ENCODE data around the gene OR8H3.
"Not testable (repeated sequence)": the region's sequence is repeated elsewhere in the genome, so short reads cannot be mapped to it uniquely, and the experiment has no call there.

The OR8H3 gene

DNA sequence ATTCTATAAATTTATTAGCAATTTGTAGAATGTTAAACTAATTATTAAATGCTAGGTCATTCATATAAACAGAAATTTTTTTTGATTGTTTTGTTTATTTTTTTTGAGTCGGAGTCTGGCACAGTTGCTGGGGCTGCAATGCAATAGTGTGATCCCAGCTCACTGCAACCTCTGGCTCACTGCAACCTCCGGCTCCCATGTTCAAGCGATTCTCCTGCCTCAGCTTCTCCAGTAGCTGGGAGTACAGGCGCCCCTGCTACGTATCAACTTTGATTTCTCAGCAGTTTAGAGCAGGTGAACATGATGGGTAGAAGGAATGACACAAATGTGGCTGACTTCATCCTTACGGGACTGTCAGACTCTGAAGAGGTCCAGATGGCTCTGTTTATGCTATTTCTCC lies at the start of gene OR8H3:
OR8H3 (plus strand) TSS at position 301 of the 400 bp plus-strand sequence; CDS start at position 301, 0 bp downstream.
- DNase-seq (ENCODE audit: low read depth in 2 of 2), result no peak

- no peak for DNase-seq (ENCODE audit: low read depth in 2 of 2)
Measured at GRCh38 chr11:56089697-56090096, 32.5 kb upstream of the OR8H3 start.

DNA sequence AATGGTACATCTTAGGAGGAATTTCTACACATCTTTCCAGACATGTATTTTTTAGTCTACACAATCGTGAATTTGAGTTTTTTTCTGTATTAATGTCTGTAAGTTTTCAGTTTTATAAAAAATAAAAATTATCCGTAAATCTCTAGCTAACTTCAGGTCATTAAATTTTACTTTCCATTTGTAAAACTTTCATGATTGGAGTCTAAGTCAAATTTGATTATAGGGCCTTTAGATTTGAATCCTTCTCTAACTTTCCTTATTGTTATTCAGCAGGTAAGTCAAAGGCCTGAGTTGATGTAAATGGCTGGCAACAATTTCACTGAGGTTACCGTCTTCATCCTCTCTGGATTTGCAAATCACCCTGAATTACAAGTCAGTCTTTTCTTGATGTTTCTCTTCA lies 29.2 kb upstream of the OR8H3 start, which contains the start of gene OR8I2:
OR8I2 (plus strand) TSS at position 301 of the 400 bp plus-strand sequence; CDS start at position 301, 0 bp downstream.
- no peak for DNase-seq (ENCODE audit: low read depth in 2 of 2)

DNA sequence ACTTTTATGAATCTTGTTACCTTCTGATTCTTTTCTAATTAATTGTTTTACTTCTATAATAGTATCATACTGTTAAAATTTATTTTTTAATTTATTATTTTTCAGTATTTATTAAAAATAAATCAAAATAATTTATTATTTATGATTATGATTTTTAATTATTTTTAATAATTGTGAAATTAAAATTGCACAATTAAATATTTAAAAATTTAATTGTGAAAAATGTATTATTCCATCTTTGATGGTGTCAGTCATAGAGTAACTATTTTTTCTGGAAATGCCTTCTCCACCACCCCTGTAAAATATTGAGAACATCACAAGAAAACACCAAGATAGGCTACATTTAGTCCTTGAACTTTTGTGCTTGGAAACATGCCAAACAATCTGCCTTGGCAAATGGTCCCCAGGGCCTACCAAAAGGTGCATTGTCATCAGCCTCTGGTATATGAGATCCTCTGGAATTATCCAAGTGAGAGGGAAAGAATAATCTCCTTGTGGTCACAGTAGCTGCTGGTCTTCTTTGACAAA lies 18.9 kb upstream of the OR8H3 start, which contains the start of gene OR8H2:
OR8H2 (plus strand) TSS at position 478 of the 528 bp plus-strand sequence. CDS start 1,356 bp downstream, outside the sequence.
- no peak for DNase-seq (ENCODE audit: low read depth in 2 of 2)

- DNase-seq (ENCODE audit: low read depth in 2 of 2), result no peak
Measured at GRCh38 chr11:56140151-56140661, 18.0 kb downstream of the OR8H3 start, which contains the start of gene OR8J3. TSS of gene OR8J3 (minus strand) at chr11:56140201. CDS start at chr11:56137718, 2,483 bp downstream.

GRCh38 chr11:56143681-56144080 lies 21.5 kb downstream of the OR8H3 start:
- not testable (repeated sequence) for DNase-seq (ENCODE audit: low read depth in 2 of 2)

DNA sequence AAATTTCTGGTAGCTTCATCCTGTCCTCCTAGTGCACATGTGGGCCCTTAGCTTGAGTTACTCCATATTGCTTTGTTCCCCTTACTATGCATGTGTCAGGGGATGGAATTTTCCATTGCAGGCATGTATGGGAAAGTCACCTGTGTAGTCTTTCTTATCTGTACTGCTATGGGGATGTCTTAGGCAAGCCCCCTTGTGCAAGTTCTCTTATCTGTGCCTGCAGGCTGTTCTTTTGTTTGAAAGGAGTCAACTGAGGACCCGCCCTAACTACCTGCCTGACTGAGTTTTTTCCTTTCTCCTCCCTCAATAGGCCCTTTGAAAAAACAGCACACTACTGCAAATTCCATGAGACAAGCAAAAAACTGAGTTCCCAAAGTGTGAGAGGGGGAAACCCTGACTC lies 29.2 kb downstream of the OR8H3 start:
- no peak for DNase-seq (ENCODE audit: low read depth in 2 of 2)

- no peak for DNase-seq (ENCODE audit: low read depth in 2 of 2)
Measured at GRCh38 chr11:56152333-56152732, 30.2 kb downstream of the OR8H3 start.

GRCh38 chr11:56160217-56160616 lies 38.0 kb downstream of the OR8H3 start, which contains the start of gene OR8K5:
TSS of gene OR8K5 (minus strand) at chr11:56160317. CDS start at chr11:56160317, 0 bp downstream.
- DNase-seq (ENCODE audit: low read depth in 2 of 2), result no peak

- DNase-seq (ENCODE audit: low read depth in 2 of 2), result no peak
Measured at GRCh38 chr11:56163804-56164203, 41.6 kb downstream of the OR8H3 start.

DNA sequence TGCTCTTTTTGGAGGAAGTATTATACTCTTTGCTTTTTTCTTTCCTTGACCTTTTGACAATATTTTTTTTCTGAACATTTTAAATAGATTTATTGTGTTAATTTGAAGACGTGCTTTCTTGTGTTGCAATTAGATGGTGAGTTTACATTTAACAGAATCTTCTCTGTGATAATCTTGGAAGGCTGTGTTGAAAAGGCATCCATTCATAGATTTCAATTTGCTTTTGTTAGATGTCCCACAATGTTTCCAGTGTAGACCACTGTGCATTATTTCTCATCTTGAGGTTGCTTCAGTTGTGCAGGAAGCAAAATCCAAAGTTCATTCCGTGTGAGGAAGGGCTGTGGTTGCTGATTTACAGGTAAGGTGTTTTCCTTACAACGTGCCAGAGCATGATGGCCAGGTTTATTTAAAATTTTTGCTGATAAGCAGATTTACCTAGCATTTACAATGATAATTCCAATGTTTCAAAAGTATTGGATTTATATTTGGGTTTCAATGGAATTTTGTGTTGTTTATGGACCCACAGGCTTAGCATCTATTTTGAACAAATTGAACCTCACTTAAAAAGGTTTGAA lies 50.2 kb downstream of the OR8H3 start:
- no peak for DNase-seq (ENCODE audit: low read depth in 2 of 2)
